ENCODE data around the gene ALPK1.
"Not testable (repeated sequence)": the region's sequence is repeated elsewhere in the genome, so short reads cannot be mapped to it uniquely, and the experiment has no call there.

- not testable (repeated sequence) for TF ChIP-seq CTCF, POLR2A (IDR thresholded peaks at IDR 0.05)
Measured at GRCh38 chr4:112281895-112282398, 15.2 kb upstream of the ALPK1 start.
